ENCODE results near the gene AFM. TPM values are rescaled to one million over a fixed set of nuclear protein-coding genes. Genes with fewer than 3 reads are reported as not detected.

The AFM gene
- total RNA-seq, 1 donor from 2014 or later, result not detected

DNA sequence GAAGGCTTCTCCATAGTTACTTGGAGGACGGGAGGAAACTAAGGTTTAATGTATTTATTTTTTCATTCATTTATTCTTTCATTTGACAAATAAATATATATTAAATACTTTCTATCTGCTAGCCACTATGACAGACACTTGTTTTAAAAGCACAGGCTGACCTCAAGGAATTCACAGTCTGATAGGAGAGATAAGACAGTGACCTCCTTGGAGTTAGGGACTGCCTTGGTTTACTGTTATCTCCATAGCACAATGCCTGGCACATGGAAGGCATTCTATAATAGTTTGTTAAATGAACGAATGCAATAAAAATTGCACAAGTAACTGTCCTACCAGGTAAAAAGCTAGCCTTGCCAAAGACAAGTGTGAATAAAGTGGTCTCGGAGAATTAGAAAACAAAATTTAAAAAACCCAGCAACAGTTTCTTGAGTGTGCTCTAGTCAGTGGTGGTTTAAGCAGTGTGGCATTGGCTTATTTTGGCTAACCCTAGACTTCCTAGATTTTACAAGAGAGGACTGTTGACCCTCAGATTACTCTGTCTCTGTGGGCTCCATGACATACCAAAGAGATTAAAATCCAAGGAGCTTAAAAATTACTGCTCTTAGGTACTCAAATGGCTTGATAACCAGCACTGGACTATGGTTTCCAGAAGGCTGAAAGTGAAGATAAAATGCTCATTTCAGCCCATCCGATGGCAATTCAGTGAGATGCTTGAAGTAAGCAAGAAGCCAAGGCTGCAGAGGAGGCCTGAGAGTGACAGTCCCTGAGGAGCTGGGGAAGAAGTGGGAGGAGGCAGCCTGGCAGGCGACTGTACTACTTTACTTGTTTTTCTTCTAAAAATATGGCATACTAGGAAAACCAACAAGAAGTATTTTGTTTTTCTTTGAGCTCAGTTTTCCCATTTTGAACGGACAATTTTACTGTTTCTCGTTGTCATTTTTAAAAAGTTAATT lies 35.9 kb upstream of the AFM start:
- Mint-ChIP-seq H3K9me3 (no peaks in the 10 kb centered on the region), H3K4me3 (no peak overlapping the region), H3K27ac (no peak overlapping the region), H3K4me1 (no peaks in the 10 kb centered on the region), H3K27me3 (peaks cover 24% of the 10 kb centered on the region), H3K36me3 (ENCODE audit: low read depth) (no peaks in the 10 kb centered on the region)
- ChIA-PET CTCF (interaction anchor here (0.7 to 1.5 kb wide), 10 partner anchors 12 to 747 kb away, joined by 3 to 6 read pairs (median 3); partner anchors contain the start of gene ANKRD17), POLR2A (no interaction called here)
- intact Hi-C loops (cut with micrococcal nuclease), result loop anchor here (1.0 to 10.0 kb wide), 3 partner anchors 135 to 1151 kb away; no protein-coding TSS in a partner anchor
- TF ChIP-seq, protein P1, sequence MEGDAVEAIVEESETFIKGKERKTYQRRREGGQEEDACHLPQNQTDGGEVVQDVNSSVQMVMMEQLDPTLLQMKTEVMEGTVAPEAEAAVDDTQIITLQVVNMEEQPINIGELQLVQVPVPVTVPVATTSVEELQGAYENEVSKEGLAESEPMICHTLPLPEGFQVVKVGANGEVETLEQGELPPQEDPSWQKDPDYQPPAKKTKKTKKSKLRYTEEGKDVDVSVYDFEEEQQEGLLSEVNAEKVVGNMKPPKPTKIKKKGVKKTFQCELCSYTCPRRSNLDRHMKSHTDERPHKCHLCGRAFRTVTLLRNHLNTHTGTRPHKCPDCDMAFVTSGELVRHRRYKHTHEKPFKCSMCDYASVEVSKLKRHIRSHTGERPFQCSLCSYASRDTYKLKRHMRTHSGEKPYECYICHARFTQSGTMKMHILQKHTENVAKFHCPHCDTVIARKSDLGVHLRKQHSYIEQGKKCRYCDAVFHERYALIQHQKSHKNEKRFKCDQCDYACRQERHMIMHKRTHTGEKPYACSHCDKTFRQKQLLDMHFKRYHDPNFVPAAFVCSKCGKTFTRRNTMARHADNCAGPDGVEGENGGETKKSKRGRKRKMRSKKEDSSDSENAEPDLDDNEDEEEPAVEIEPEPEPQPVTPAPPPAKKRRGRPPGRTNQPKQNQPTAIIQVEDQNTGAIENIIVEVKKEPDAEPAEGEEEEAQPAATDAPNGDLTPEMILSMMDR (IDR thresholded peaks at IDR 0.05), result no peak
- ATAC-seq (ENCODE audit: low read depth), result no peak
- DNase-seq, result no peak

DNA sequence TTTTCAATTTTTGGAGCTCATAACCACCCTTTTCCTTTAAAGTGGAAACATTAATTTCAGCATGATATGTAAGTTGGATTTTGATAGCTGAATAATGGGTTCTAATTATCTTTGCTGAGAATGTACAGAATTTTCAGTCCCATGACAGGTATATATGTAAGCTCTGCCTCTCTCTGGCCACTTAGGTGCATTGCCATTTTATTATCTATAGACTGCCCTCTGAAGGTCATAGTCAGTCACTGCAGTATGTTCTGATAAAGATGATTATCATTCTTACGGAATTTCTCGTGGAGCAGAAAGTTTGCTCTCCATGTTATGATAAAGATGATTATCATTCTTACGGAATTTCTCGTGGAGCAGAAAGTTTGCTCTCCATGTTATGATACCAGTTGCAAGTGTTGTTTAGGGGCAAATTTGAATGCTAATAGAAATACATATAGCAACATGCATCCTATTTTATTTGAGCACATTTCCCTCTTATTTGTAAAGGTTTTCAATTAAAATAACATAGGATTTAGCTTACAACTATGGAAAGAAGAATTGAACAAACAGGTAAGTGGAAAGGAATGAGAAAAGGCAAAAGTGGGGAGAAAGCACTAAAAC lies 35.1 kb upstream of the AFM start:
- no peak overlapping the region for H3K4me3 Mint-ChIP-seq
- TF ChIP-seq, protein P1 (IDR thresholded peaks at IDR 0.05), result no peak
- H3K36me3 Mint-ChIP-seq (ENCODE audit: low read depth), result no peaks in the 10 kb centered on the region
- intact Hi-C loops (cut with micrococcal nuclease), result loop anchor here (1.0 to 10.0 kb wide), 3 partner anchors 136 to 1152 kb away; no protein-coding TSS in a partner anchor
- H3K27ac Mint-ChIP-seq, result no peak overlapping the region
- POLR2A ChIA-PET, result no interaction called here
- H3K27me3 Mint-ChIP-seq, result peaks cover 26% of the 10 kb centered on the region
- CTCF ChIA-PET, result interaction anchor here (0.7 to 1.5 kb wide), 10 partner anchors 11 to 748 kb away, joined by 3 to 6 read pairs (median 3); partner anchors contain the start of gene ANKRD17
- DNase-seq, result no peak
- peak; percentile 90 for ATAC-seq (ENCODE audit: low read depth)
- no peaks in the 10 kb centered on the region for H3K4me1 Mint-ChIP-seq
- no peaks in the 10 kb centered on the region for H3K9me3 Mint-ChIP-seq

DNA sequence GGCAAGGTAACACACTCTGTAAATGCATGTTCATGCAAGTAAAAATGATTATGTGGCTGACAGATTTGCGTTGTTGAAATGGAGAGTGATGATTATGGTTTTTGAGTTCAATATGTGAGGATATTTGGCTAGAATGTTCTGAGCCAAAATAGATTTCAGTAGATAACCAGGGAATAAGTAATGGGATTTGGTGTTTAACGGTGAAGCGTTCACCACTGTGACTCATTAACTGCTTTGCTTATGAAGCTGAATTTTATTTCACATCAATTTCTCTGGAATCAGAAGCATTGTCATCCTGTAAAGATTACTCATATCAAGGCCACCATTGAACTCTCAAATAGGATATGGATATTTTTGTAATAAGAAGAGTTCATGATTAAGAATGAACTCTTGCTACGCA lies 33.9 kb upstream of the AFM start:
- POLR2A ChIA-PET, result no interaction called here

DNA sequence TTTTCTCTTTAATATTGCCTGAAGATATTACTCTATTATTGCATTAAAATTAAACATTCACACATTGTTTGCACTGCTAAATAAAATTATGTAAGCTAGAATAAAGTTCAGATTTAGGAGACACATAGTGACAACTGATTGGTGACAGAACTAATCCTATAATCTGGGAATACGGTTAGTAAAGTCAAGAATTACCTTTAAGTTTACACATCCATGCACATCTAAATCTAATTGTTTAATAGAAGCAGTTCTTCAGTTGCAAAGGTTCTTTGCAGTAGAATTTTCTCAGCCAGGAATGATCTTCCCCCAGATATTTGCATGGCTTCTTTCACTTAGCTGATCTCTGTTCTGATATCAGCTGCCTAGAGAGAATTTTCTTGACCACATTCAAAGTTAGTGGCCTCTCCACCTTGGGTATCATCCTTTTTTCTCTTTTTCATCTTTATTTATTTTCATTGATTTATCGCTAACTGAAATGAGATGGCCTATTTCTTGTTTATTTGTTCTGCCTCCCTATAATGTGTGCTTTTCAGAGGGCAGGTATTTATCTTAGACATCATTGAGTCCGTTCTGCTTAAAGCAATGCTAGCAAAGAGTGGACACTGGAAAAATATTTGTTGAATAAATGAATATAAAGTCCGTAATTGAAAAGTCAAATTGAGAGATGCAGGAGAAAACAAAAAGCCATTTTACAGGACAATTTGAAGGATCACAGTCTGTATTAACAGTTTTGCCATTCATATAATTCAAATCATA lies 32.9 kb upstream of the AFM start:
- TF ChIP-seq, protein P1 (IDR thresholded peaks at IDR 0.05), result no peak
- intact Hi-C loops (cut with micrococcal nuclease), result loop anchor here (10.0 kb wide), 1 partner anchor 1154 kb away; no protein-coding TSS in a partner anchor

More for the DNA sequence above, 33.9 kb upstream of the AFM start:
- no peaks in the 10 kb centered on the region for H3K4me1 Mint-ChIP-seq
- H3K27me3 Mint-ChIP-seq, result peaks cover 23% of the 10 kb centered on the region
- intact Hi-C loops (cut with micrococcal nuclease), result loop anchor here (2.0 to 10.0 kb wide), 2 partner anchors 137 to 1153 kb away; no protein-coding TSS in a partner anchor
- H3K9me3 Mint-ChIP-seq, result no peaks in the 10 kb centered on the region
- TF ChIP-seq, protein P1 (IDR thresholded peaks at IDR 0.05), result no peak
- ATAC-seq (ENCODE audit: low read depth) (no peak), DNase-seq (no peak)
- no peak overlapping the region for H3K4me3 Mint-ChIP-seq
- CTCF ChIA-PET, result interaction anchor here (0.6 kb wide), 1 partner anchor 977 kb away, joined by 3 read pairs; no protein-coding TSS in a partner anchor
- no peaks in the 10 kb centered on the region for H3K36me3 Mint-ChIP-seq (ENCODE audit: low read depth)
- H3K27ac Mint-ChIP-seq, result no peak overlapping the region

More for the DNA sequence above, 32.9 kb upstream of the AFM start:
- ChIA-PET CTCF (no interaction called here), POLR2A (no interaction called here)
- Mint-ChIP-seq H3K36me3 (ENCODE audit: low read depth) (no peaks in the 10 kb centered on the region), H3K4me1 (no peaks in the 10 kb centered on the region), H3K4me3 (no peak overlapping the region), H3K27me3 (peaks cover 25% of the 10 kb centered on the region), H3K27ac (no peak overlapping the region), H3K9me3 (no peaks in the 10 kb centered on the region)
- no peak for DNase-seq
- ATAC-seq (ENCODE audit: low read depth), result no peak

All from activated B cell treated with CpG ODN at 0.5 μM for 24 hours (primary cell).